GM23248 (cell line): ENCODE results near the gene PTGS1.

Experiments
- EZH2 ChIP-seq: fragments of 200-600 bp; sonication (generic); IDR thresholded peaks from 2 replicates; pipeline ENCODE4 v1.6.1; 2018; ENCODE audit warnings: antibody characterized with exemption, mild to moderate bottlenecking; ENCODE audit not compliant: insufficient read depth, poor library complexity, severe bottlenecking
- EZH2phosphoT487 ChIP-seq: fragments of 200-600 bp; sonication (generic); IDR thresholded peaks from 2 replicates; pipeline ENCODE4 v1.6.1; 2018; ENCODE audit warnings: antibody characterized with exemption, moderate library complexity, mild to moderate bottlenecking, low read depth; ENCODE audit not compliant: insufficient read depth

DNA sequence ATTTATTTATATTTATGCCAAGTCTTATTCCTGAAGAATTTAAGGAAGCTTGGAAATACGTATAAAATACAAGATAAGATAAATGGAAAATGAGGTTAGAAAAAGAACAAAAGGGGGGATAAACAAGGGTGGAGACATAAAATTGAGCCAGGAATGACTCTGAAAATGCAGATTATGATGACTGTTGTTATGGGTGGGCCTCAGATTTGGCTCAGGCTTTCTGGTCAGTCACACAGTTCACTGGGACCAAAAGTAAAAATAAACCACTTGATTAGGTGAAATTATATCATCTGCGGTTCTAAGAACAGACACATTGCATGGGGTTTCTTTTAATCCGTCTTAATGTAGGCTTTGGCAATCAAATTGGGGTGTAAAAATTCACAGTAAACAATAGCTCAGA, 55.9 kb downstream of the PTGS1 start:
- TF ChIP-seq EZH2phosphoT487 (no peak), EZH2 (no peak)
